OCI-LY3 (cell line): Measurements from ENCODE around the gene BMPR1B.

Experiments used
- EZH2phosphoT487 ChIP-seq: fragments of 200-600 bp; shearing (Covaris generic); IDR thresholded peaks from 2 replicates; pipeline ENCODE4 v1.6.1; 2018; ENCODE audit warnings: antibody characterized with exemption, mixed run types, low read depth
- TF ChIP-seq, protein P1 (sequence below): fragments of 200-600, 300-600 bp; sonication (generic); IDR thresholded peaks from 2 replicates; pipeline ENCODE4 v1.5.1; 2014; ENCODE audit warnings: antibody characterized with exemption, low read length, low read depth

GRCh38 chr4:94936854-94937253 is 179.1 kb downstream of the BMPR1B start:
- TF ChIP-seq, protein P1, sequence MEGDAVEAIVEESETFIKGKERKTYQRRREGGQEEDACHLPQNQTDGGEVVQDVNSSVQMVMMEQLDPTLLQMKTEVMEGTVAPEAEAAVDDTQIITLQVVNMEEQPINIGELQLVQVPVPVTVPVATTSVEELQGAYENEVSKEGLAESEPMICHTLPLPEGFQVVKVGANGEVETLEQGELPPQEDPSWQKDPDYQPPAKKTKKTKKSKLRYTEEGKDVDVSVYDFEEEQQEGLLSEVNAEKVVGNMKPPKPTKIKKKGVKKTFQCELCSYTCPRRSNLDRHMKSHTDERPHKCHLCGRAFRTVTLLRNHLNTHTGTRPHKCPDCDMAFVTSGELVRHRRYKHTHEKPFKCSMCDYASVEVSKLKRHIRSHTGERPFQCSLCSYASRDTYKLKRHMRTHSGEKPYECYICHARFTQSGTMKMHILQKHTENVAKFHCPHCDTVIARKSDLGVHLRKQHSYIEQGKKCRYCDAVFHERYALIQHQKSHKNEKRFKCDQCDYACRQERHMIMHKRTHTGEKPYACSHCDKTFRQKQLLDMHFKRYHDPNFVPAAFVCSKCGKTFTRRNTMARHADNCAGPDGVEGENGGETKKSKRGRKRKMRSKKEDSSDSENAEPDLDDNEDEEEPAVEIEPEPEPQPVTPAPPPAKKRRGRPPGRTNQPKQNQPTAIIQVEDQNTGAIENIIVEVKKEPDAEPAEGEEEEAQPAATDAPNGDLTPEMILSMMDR, result no peak
- no peak for TF ChIP-seq EZH2phosphoT487
